Measurements from ENCODE around the gene PSMD6. TPM values are rescaled to one million over a fixed set of nuclear protein-coding genes. Genes with fewer than 3 reads are reported as not detected.

Gene PSMD6
- total RNA-seq, 1 donor from 2014 or later = 88.7 TPM

- H3K4me2 ChIP-seq (ENCODE audit: low read length) = no peak overlapping the region
- Mint-ChIP-seq H3K27me3 (ENCODE audit: low read depth, unreplicated experiment) (no peaks in the 10 kb centered on the region), H3K27ac (ENCODE audit: unreplicated experiment) (no peak overlapping the region), H3K4me3 (ENCODE audit: unreplicated experiment) (no peak overlapping the region), H3K9me3 (ENCODE audit: unreplicated experiment) (no peaks in the 10 kb centered on the region), H3K4me1 (ENCODE audit: low read depth, unreplicated experiment) (peaks cover 21% of the 10 kb centered on the region), H3K36me3 (ENCODE audit: low read depth, unreplicated experiment) (peaks cover 20% of the 10 kb centered on the region)
- H3K4me3 ChIP-seq (ENCODE audit: insufficient read depth, low read depth, low read length) = no peak overlapping the region
- DNase-seq (ENCODE audit: low read depth) (no peak), FAIRE-seq (peak; percentile 5)
- H3K27ac ChIP-seq (ENCODE audit: low read depth, low read length) = no peak overlapping the region
- H3K36me3 ChIP-seq (ENCODE audit: insufficient read depth, low read length) = peaks cover 72% of the 10 kb centered on the region
- no peak overlapping the region for H2AFZ ChIP-seq (ENCODE audit: low read depth, low read length)
- no peak overlapping the region for H3K9ac ChIP-seq (ENCODE audit: low read length)
- no peaks in the 10 kb centered on the region for H3K27me3 ChIP-seq (ENCODE audit: insufficient read depth, low read length)
- H3K4me1 ChIP-seq (ENCODE audit: insufficient read depth, low read length) = peaks cover 10% of the 10 kb centered on the region
- H4K20me1 ChIP-seq (ENCODE audit: insufficient read depth, low read length) = peaks cover 58% of the 10 kb centered on the region
- TF ChIP-seq CTCF (IDR thresholded peaks at IDR 0.05; ENCODE audit: insufficient read depth, low read depth, low read length) (no peak), EZH2 (IDR thresholded peaks at IDR 0.05; ENCODE audit: insufficient read depth, low read length) (no peak)
- peaks cover 34% of the 10 kb centered on the region for H3K79me2 ChIP-seq (ENCODE audit: insufficient read depth, low read length)
- H3K9me3 ChIP-seq (ENCODE audit: insufficient read depth, low read depth, low read length) = no peaks in the 10 kb centered on the region
Observed at GRCh38 chr3:64010199-64010598, 13.1 kb downstream of the PSMD6 start.

- Histone ChIP-seq H3K27ac (ENCODE audit: low read depth, low read length) (no peak overlapping the region), H3K36me3 (ENCODE audit: insufficient read depth, low read length) (peaks cover 66% of the 10 kb centered on the region), H2AFZ (ENCODE audit: low read depth, low read length) (no peak overlapping the region), H3K9me3 (ENCODE audit: insufficient read depth, low read depth, low read length) (no peaks in the 10 kb centered on the region), H3K4me3 (ENCODE audit: insufficient read depth, low read depth, low read length) (no peak overlapping the region), H4K20me1 (ENCODE audit: insufficient read depth, low read length) (peaks cover 52% of the 10 kb centered on the region), H3K9ac (ENCODE audit: low read length) (no peak overlapping the region), H3K79me2 (ENCODE audit: insufficient read depth, low read length) (peaks cover 28% of the 10 kb centered on the region), H3K27me3 (ENCODE audit: insufficient read depth, low read length) (no peaks in the 10 kb centered on the region), H3K4me2 (ENCODE audit: low read length) (no peak overlapping the region), H3K4me1 (ENCODE audit: insufficient read depth, low read length) (peaks cover 10% of the 10 kb centered on the region)
- H3K27me3 Mint-ChIP-seq (ENCODE audit: low read depth, unreplicated experiment) = no peaks in the 10 kb centered on the region
- FAIRE-seq (no peak), DNase-seq (ENCODE audit: low read depth) (no peak)
- peaks cover 21% of the 10 kb centered on the region for H3K4me1 Mint-ChIP-seq (ENCODE audit: low read depth, unreplicated experiment)
- no peaks in the 10 kb centered on the region for H3K9me3 Mint-ChIP-seq (ENCODE audit: unreplicated experiment)
- TF ChIP-seq EZH2 (IDR thresholded peaks at IDR 0.05; ENCODE audit: insufficient read depth, low read length) = no peak
- H3K27ac Mint-ChIP-seq (ENCODE audit: unreplicated experiment) = no peak overlapping the region
- H3K36me3 Mint-ChIP-seq (ENCODE audit: low read depth, unreplicated experiment) = peaks cover 19% of the 10 kb centered on the region
- H3K4me3 Mint-ChIP-seq (ENCODE audit: unreplicated experiment) = no peak overlapping the region
Observed at GRCh38 chr3:64009528-64009927, 13.8 kb downstream of the PSMD6 start.

- Histone ChIP-seq H3K27ac (ENCODE audit: low read depth, low read length) (no peak overlapping the region), H3K9ac (ENCODE audit: low read length) (no peak overlapping the region), H3K36me3 (ENCODE audit: insufficient read depth, low read length) (peaks cover 67% of the 10 kb centered on the region), H4K20me1 (ENCODE audit: insufficient read depth, low read length) (peaks cover 49% of the 10 kb centered on the region), H3K4me2 (ENCODE audit: low read length) (no peak overlapping the region), H3K79me2 (ENCODE audit: insufficient read depth, low read length) (peaks cover 24% of the 10 kb centered on the region), H3K4me3 (ENCODE audit: insufficient read depth, low read depth, low read length) (no peak overlapping the region), H3K27me3 (ENCODE audit: insufficient read depth, low read length) (no peaks in the 10 kb centered on the region), H3K9me3 (ENCODE audit: insufficient read depth, low read depth, low read length) (no peaks in the 10 kb centered on the region), H2AFZ (ENCODE audit: low read depth, low read length) (no peak overlapping the region), H3K4me1 (ENCODE audit: insufficient read depth, low read length) (peaks cover 10% of the 10 kb centered on the region)
- Mint-ChIP-seq H3K9me3 (ENCODE audit: unreplicated experiment) (no peaks in the 10 kb centered on the region), H3K36me3 (ENCODE audit: low read depth, unreplicated experiment) (peaks cover 15% of the 10 kb centered on the region), H3K4me3 (ENCODE audit: unreplicated experiment) (peak overlapping the region; percentile 54), H3K27me3 (ENCODE audit: low read depth, unreplicated experiment) (no peaks in the 10 kb centered on the region), H3K27ac (ENCODE audit: unreplicated experiment) (peak overlapping the region; percentile 73), H3K4me1 (ENCODE audit: low read depth, unreplicated experiment) (peaks cover 21% of the 10 kb centered on the region)
- TF ChIP-seq CTCF (IDR thresholded peaks at IDR 0.05; ENCODE audit: insufficient read depth, low read depth, low read length) (no peak), EZH2 (IDR thresholded peaks at IDR 0.05; ENCODE audit: insufficient read depth, low read length) (no peak)
- no peak for DNase-seq (ENCODE audit: low read depth)
- no peak for FAIRE-seq
Observed at GRCh38 chr3:64008487-64009351, 14.6 kb downstream of the PSMD6 start.

All from astrocyte (in vitro differentiated cells and primary cell).